NCI-H774 (cell line): ENCODE results near the gene TIFAB.

ENCODE experiments used
- DNase-seq: peaks from one replicate; lab custom pipeline; 2025; lab: John Stamatoyannopoulos, UW

TIFAB gene

DNA sequence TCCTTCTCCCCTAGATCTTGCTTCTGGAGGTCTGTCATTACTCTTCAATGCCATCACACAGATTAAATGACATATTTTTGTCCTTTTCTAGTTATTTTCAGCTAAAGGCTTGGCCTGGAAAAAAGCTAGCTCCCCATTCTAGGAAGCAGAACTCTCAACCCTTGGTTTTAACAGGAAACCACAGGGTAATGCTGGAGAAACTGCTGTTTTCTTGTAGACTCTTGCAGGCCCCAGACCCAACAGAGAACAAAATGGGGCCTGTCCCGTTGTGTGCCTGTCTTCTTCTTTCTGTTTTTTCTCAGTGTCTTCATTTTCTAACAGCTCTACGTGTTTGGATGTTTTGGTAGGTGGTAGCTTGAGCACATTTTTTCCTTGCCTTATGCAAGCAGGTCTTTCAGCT, 26.5 kb downstream of the TIFAB start:
- no peak for DNase-seq

DNA sequence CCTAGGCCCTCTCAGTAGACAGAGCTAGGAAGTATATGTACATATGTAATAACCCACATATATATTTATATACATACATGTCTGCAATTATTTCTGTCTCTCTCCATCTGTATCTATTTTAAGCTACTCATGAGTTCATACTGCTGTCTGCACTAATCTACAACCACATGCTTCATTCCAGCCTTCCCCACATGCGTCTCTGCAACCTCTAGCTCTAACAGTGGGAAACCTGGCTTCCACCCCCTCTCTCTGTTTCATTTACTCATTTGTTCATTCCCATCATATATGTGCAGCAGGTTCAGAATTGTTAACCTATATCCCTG, 28.3 kb downstream of the TIFAB start:
- DNase-seq: no peak

DNA sequence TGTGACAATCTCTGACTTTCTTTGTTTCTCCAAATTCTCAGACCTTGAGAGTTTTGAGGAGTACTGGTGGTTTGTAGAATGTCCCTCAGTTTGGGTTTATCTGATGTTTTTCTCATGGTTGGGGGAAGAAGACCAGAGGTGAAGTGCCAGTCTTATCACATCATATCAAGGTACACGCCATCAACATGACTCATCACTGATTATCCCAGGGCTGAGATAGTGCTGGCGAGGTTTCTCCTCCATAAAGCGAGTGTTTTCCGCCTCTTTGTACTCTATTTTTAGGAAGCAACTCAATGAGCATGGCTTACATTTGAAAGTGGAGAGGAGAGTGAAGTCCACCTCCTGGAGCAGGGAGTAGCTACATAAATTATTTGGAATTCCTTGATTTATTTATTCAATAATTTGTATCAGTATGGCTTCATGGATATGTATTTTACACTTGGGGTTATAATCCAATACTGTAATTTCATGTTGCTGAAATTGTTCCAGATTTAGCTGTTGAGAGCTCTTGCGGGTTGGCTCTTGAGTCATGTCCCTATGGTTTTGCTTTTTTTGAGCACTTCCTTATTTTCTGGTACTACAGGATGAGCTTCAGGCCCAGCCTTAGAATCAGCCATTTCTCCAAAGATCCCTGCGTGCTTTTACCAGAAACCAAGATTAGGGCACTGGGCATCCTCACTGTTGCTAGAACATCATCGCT, 28.9 kb downstream of the TIFAB start:
- DNase-seq: no peak

DNA sequence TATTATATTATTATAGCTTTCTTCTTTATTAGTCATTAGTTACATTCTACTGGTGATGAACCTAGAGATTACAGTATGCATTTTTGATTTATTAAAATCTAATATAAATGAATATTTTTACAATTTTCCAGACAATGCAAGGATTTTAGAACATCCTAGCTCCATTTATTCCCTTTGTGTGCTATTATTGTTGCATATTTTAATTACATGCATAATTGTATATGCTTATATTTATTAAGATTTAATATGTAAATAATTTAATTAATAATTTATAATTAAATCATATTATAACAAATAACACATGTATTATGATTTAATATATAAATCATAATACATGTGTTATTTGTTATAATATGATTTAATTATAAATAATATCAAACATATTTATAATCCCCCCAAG, 29.7 kb downstream of the TIFAB start:
- no peak for DNase-seq

DNA sequence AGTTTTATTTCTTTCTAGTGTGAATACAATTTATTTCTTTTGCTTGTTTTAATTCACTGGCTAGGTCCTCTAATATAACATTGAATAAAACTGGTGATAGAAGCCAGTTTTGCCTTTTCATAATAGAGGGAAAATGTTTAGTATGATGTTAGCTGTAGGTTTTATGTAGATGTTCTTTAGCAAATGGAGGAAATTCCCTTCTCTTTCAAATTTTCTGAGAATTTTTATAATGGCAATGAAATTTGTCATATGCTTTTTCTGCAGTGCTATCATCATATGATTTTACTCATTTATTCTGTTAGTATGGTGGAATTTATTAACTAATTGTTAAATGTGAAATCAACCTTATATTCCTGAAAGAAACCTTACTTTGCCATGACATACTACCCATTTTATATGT, 35.1 kb downstream of the TIFAB start:
- no peak for DNase-seq

DNA sequence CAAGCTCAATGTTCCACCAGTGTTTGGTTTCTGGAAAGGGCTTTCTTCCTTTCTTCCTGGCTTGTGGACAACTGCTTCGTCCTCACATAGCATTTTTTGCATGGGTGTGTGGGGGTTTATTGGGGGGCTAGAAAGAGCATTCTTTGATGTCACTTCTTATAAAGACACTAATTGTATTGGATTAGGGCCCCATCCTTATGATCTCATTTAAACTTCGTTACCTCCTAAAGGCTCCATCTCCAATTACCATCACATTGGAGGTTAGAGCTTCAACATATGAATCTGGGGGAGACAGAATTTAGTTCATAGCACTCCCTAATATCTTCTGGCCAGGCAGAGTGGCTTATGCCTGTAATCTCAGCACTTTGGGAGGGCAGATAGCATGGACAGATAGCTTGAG, 47.1 kb downstream of the TIFAB start:
- no peak for DNase-seq

DNA sequence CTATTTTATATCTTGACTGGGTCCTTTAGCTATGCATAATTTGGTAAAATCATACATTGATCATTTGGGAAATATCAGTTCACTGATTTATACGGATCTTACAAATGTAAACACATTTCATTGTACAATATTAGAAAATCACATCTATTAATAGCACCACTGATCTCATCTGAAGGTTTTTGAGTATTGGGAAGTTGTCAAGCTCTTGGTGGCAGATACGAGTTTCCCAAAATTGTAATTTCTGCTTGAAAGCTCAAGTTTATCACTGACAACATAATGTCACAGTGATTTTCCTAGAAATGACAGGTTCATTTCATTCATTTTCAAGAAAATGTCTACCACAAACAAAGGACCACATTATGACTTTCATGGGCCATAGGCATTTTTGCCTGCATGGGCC, 50.1 kb downstream of the TIFAB start:
- no peak for DNase-seq

DNA sequence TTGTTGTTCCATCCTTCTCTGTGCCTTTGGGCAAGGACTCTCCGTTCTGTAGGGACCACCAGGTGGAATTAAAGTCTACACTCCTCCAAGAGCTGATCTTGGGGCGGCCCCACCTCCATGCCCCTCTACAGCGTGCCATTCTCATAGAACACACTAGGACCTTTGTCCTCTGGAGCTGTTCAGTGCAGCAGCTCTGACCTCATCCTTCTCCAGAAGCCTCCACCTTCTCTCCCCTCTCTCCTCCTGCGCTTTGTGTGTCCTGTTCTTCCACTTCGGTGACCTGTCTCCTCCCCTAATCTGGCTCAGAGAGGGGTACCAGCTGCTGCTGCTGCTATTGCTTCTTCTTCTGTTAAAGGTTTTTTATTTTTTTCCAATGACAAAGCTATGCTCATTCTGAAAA, 51.3 kb downstream of the TIFAB start:
- DNase-seq: no peak

DNA sequence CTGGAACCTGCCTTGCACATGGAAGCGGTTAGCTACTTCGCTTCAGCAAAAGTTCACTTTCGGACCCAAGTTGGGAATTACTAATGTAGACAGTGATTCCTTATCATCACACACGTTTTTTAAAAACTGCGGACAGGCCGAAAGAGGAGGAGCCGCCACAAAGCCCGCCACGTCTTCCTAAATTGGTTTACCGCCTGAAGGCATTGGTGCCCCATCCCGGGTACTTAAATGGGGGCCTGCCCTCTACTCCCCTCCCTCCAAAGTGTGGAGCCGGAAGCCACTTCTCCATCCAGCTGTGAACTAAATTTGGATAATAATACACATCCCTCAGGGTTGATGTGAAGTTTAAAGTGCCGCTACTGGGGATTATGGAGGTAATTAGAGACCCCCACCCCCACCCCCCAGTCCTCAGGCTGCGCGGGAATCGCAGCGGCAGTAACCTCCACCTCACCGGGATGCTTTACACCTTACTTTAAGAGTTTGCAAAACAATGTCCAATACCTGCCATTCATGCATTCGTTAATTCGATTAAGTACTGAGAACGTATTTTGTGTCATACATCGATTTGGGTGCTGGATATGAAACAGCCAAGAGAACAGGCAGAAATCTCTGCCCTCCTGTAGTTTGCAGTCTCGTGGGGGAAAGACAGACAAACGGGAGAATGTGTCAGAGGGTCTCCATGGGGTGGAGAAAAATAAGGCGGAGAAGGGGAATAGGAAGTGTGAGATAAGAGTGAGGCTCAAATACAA, 52.2 kb downstream of the TIFAB start:
- DNase-seq: no peak

DNA sequence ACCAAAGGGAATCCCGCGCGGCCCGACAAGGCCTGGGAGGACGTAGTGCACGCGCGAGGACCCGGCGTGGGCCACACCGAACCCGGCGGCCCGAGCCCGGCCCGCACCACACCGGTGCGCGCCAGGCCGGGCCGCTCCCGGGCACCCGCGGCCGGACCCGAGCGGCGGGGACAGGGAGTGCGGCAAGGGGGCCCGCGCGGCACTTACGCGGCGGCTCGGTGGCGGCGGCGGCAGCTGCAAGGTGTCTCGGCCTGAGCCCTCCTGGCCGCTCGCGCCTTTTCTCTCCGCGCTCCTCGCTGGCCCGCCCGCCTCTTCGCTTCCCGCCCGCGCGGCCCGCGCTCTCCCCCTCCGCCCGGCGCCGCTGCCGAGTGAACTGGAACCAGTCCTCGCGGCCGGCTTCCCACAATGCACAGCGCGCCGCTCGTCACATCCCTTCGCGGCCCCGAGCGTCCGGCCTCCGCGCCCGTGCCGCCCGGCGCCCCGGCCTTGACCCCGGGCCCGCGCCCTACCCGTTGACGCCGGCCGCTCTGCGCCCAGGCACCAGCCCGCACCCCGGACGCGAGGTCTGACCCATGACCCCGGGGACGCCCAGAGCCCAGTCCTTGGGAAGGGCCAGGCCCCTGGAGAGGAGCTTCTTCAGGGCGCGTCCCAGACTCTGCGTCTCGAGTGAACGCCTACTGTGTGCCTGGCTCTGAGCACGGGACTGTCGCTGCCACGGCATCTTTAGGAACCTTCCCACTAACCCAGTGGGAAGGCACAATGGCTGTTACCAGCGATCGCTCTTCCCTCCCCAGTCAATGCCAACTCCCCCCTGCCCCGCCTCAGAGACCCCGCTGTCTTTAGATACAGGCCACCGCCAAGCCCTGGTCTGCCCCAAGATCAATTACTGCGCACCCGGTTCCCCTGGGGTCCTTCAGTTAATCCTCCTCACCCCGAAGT, 53.0 kb downstream of the TIFAB start, which contains the start of gene MACROH2A1:
Gene MACROH2A1, minus strand, starts transcription at position 377 of the 939 bp plus-strand sequence. CDS start 10,138 bp downstream, outside the sequence.
- DNase-seq: peak; percentile 85

DNA sequence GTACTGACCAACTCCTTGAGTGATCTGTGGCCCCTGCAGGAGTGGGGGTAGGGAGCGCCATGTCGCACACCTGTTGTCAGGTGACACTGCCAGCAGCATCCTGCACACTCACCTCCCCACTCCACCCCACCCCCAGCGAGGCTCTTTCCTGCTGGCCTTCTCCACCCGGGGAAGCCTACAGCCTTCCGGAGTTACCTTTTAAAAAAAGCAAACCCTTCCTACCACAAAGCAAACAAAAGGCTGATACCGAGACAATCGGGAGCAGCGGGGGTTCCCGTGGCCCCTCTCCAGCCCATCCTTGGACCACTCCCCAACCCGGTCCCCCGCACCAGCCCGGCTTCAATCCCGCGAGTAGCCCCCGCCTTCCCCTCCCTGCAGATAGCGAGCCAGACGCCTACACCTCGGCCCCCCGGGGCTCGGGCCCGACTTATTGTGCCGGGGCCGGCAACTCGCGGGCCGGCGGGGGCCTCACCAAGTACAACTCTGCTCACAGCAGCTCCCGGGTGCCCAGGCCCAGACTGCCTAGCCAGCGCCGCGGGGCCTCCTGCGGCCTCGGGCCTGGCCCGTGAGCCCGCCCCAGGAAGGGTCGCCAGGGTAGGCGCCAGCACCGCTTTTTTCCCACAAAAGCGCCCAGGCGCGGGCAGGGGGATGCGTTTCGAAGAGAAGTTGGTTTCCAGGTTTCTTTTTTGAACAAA, 53.8 kb downstream of the TIFAB start:
- DNase-seq: peak; percentile 15
